ENCODE results near the gene FILIP1. TPM values are rescaled to one million over a fixed set of nuclear protein-coding genes. Genes with fewer than 3 reads are reported as not detected.
A peak's percentile ranks its signal among the peaks of the same experiment; 100 is the strongest.

FILIP1 gene
- total and polyA plus RNA-seq, 2 of the 4 experiments (the other 2 are of a cell fraction) = under 0.01 to 0.03 TPM

DNA sequence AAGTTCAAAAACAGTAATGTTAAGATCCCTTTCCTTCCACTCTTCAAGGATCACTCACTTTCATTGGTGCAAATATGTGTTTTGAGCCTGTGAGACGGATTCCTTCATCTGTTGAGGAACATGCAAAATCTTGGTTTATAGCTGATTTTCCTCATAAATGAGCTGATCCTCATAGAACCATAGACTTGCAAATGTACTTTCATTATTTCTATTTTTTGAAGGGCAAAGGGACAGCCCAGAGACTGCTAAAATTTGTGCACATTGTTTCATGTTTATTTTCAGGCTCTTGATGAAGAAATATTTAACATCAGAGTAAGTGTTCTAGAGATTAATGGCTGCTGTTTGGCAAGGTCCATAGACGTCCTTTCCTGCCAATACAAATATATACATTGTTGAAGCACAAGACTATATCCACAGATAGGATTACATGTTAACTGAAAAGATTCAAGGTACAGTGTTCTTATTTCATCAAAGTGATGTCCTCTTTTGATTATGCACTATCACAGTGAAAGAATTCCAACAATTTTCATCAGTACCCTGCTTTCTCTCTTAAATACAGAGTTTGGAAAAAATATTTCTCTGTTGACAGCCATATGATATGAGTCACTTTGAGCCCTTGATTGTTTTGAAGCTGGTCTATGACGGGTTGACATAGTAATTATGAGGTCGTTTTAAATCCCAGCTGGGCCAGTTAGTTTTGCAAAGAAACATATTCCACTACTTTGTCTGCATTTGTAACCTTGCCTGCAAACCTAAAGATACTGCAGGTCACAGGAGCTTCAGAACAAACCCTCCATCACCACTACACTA is 95.7 kb downstream of the FILIP1 start:
- no CpG with 5 or more reads among the region's 4 CpGs for WGBS, 2 experiments (ENCODE audit: extremely low coverage in 2 of 2, insufficient read length in 1 of 2)
- H2BK120ac ChIP-seq (ENCODE audit: low read depth, low read length) = peak overlapping the region; percentile 47; the same call in 1 of the 2 replicates
- intact Hi-C loops (cut with micrococcal nuclease) = loop anchor here (5.0 kb wide), 1 partner anchor 91 kb away; no protein-coding TSS in a partner anchor
- H2AFZ ChIP-seq (replicated peaks; ENCODE audit: low read length, poor library complexity) = no peak overlapping the region
- peak overlapping the region in 1 of 2 experiments; percentile 20; a peak in 1 of 4 replicates for H4K8ac ChIP-seq (ENCODE audit: low read depth in 2 of 2, low read length in 2 of 2)
- H3K36me3 ChIP-seq (ENCODE audit: control insufficient read depth, insufficient read depth, low read length) = no peaks in the 10 kb centered on the region
- no peak overlapping the region for H2BK15ac ChIP-seq (ENCODE audit: low read depth, low read length)
- peak overlapping the region; percentile 49; the same call in 1 of the 2 replicates for H3K4ac ChIP-seq (ENCODE audit: low read depth, low read length)
- DNase-seq (peak; percentile 62), ATAC-seq (ENCODE audit: low read depth) (peak; percentile 79)
- H2BK20ac ChIP-seq (ENCODE audit: low read depth, low read length) = peak overlapping the region; percentile 71; the same call in 1 of the 2 replicates
- 0 out of 2 replicates have a peak overlapping the region, but pooled peaks have one; percentile 20 for H3K23ac ChIP-seq (ENCODE audit: low read depth, low read length)
- H3K56ac ChIP-seq (ENCODE audit: extremely low read depth, insufficient read depth, low read length) = no peak overlapping the region
- H2BK5ac ChIP-seq (ENCODE audit: low read depth, low read length, poor library complexity, severe bottlenecking) = no peak overlapping the region
- no peaks in the 10 kb centered on the region for H3K79me1 ChIP-seq (ENCODE audit: low read depth in 1 of 2, low read length in 2 of 2)
- H2AK5ac ChIP-seq (ENCODE audit: low read depth, low read length) = no peak overlapping the region
- in situ Hi-C loops (cut with MboI; ENCODE audit: low sequenced_read_pairs) = no loop called here
- H3K9me3 ChIP-seq (ENCODE audit: control insufficient read depth, insufficient read depth, low read length) = no peaks in the 10 kb centered on the region
- peaks cover 5% of the 10 kb centered on the region; the same call in 1 of the 2 replicates for H3K9me1 ChIP-seq (ENCODE audit: insufficient read depth, low read length)
- peak overlapping the region; percentile 46; the same call in 1 of the 2 replicates for H3K14ac ChIP-seq (replicated peaks; ENCODE audit: low read depth, low read length)
- no peaks in the 10 kb centered on the region for H3K27me3 ChIP-seq (ENCODE audit: control insufficient read depth, insufficient read depth, low read length)
- dilution Hi-C loops (cut with HindIII; ENCODE audit: low sequenced_read_pairs, unreplicated experiment) = no loop called here
- H3K27ac ChIP-seq (ENCODE audit: insufficient read depth, low read length) = peak overlapping the region; percentile 44; the same call in 1 of the 2 replicates
- peak overlapping the region; percentile 51; the same call in 1 of the 2 replicates for H3K4me2 ChIP-seq (ENCODE audit: low read depth, low read length)
- peaks cover 2% of the 10 kb centered on the region for H3K4me1 ChIP-seq (ENCODE audit: control insufficient read depth, insufficient read depth, low read length)
- CTCF ChIA-PET = interaction anchor here (0.5 to 0.6 kb wide), 2 partner anchors 43 to 217 kb away, joined by 3 to 10 read pairs; no protein-coding TSS in a partner anchor
- no peak overlapping the region for H3K4me3 ChIP-seq (ENCODE audit: insufficient read depth, low read depth, low read length)
- BruUV-seq (replicated peaks) = no TSS peak
- H3K18ac ChIP-seq (ENCODE audit: low read depth, low read length) = peak overlapping the region; percentile 82
- peak overlapping the region; percentile 32; the same call in 1 of the 2 replicates for H4K5ac ChIP-seq (ENCODE audit: low read depth, low read length)
- no peak overlapping the region for H2AK9ac ChIP-seq (replicated peaks; ENCODE audit: low read depth, low read length, poor library complexity)
- no peaks in the 10 kb centered on the region for H4K20me1 ChIP-seq (ENCODE audit: insufficient read depth, low read length)
- TF ChIP-seq RCOR1 (IDR thresholded peaks at IDR 0.05; ENCODE audit: insufficient replicate concordance, low read length) (no peak), SMC3 (IDR thresholded peaks at IDR 0.05; ENCODE audit: low read depth, low read length) (no peak), MXI1 (IDR thresholded peaks at IDR 0.05; ENCODE audit: borderline replicate concordance, low read depth, low read length) (no peak), MAFK (IDR thresholded peaks at IDR 0.05; ENCODE audit: low read depth, low read length) (no peak), CEBPB (IDR thresholded peaks at IDR 0.05; ENCODE audit: low read depth, low read length) (no peak), CHD1 (IDR thresholded peaks at IDR 0.05; ENCODE audit: low read depth, low read length) (no peak)
- TF ChIP-seq, protein P1, sequence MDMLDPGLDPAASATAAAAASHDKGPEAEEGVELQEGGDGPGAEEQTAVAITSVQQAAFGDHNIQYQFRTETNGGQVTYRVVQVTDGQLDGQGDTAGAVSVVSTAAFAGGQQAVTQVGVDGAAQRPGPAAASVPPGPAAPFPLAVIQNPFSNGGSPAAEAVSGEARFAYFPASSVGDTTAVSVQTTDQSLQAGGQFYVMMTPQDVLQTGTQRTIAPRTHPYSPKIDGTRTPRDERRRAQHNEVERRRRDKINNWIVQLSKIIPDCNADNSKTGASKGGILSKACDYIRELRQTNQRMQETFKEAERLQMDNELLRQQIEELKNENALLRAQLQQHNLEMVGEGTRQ (IDR thresholded peaks at IDR 0.05; ENCODE audit: low read depth, low read length) = no peak
- POLR2A ChIA-PET (ENCODE audit: unreplicated experiment) = no interaction called here
- H3K9ac ChIP-seq (ENCODE audit: low read depth, low read length) = no peak overlapping the region
- H4K91ac ChIP-seq (ENCODE audit: insufficient read depth, low read depth, low read length) = no peak overlapping the region

Data from IMR-90 (cell line).